Measurements from ENCODE around the gene ALPK3.

Gene ALPK3

DNA sequence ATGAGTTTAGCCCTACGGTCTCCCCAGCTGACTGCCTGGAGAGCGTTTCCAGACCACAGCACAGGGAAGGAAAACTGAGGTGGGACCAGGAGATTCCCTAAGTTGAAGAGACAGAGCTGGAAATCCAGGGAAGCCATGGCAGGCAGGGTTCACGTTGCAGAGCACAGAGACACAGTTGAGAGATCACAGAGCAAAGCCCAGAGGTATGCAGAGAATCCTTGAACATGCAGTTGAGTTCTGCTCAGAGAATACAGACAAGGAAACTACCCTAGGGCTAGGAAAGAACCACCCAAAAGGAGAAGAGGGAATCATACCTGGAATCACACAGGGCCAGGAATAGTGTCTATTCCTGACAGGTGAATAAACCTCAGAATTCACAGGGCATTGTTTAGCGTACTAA, 81.6 kb downstream of the ALPK3 start:
- no peak for DNase-seq

DNA sequence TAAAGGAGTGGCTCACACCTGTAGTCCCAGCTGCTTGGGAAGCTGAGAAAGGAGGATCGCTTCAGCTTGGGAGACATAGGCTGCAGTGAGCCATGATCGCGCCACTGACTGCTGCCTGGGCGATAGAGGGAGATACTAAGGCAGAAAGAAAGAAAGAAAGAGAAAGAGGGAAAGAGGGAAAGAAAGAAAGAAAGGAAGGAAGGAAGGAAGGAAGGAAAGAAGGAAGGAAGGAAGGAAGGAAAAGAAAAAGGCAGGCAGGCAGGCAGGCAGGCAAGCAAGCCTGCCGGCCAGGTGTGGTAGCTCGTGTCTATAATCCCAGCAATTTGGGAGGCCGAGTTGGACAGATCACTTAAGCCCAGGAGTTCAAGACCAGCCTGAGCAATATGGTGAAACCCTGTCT, 82.6 kb downstream of the ALPK3 start:
- no peak for DNase-seq

DNA sequence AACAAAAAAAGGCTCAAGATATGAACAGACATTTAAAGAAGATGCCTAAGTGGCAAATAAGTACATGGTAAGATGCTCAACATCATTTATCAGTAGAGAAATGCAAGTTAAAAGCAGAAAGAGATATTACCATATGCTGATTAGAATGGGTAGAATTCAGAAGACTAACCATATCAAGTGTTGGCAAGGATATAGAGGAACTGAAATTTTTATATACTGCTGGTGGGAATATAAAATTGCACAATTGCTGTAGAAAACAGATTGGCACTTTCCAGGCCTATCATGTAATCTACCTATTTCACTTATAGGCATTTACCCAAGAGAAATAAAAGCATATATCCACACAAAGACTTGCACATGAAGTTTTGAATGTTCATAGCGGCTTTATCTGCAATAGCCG, 84.4 kb downstream of the ALPK3 start:
- no peak for DNase-seq

DNA sequence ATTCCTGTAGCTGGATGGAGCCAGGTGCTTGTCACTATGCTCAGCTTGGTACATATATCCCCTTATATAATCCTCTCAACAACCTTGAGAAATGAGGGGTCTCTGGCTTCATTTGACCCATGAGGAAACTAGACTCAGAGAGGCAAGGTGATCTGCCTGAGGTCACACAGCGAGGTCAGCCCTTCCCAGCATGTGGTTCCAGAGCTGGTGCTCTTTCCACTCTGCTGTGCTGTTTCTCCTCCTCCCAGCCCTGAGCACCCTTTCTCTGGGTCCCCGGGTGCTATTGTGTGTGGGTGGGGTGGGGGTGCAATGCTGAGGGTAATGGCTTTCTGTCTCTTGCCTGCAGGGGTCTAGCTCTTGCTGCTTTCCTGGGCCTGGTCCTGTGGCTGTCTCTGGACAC, 86.6 kb downstream of the ALPK3 start:
- DNase-seq: no peak

DNA sequence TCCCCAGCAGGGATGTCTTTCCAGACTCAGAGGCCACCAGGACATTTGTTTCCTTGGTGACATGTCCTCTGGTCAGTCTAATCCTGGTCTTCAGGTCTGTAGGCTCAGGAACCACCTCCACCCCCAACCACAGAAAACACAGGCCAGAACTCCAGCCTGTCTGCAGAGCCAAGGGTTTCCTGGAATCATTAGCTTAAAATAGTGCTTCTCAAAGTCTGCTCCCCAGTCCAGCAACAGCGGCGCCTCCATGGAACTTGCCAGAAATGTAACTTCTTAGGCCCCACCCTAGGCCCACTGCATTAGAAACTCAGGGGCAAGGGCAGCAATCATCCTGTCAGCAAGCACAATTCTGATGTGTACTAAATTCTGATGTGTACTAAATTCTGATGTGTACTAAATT, 87.3 kb downstream of the ALPK3 start:
- DNase-seq: no peak

DNA sequence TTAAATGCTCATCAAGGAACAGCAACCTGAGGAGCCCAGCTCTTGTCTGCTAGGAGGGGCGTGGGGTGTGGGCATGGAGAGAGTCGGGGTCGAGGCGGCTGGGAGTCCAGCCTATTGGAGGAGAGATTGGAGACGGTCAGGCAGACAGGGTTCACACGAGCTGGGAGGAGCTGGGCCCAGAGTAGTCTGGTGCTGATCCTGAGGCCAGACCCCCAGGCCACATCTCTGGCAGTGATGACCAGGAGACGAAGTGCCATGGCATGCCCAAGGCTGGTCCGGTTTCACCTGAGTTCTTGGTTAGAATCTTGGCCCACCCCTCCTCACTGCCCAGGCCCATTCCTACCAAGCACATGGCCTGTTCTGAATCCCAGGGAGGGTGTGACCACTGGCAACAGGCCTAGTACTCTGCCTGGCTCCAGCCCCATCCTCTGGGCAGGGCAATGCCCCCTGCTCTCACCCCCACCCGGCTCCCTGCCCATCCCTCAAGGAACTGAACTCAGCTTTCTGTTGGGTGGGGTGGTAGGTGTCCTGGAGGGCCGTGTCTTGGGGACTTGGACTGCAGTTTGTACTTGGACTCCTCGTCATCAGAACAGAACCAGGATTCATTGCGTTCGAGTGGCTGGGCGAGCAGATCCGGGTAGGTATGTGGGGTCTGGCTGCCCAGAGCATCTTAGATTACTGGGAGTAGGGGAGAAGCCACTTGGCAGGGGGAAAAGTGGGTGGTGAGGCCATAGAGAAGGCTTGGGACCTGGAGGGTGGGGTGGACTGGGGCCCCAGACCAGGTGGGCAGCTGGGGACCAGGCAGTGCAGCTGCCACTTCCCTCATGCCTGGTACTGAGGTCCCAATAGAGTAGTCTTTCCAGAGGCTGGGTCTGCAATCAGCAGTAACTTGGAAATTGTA, 88.1 kb downstream of the ALPK3 start:
- DNase-seq: no peak

DNA sequence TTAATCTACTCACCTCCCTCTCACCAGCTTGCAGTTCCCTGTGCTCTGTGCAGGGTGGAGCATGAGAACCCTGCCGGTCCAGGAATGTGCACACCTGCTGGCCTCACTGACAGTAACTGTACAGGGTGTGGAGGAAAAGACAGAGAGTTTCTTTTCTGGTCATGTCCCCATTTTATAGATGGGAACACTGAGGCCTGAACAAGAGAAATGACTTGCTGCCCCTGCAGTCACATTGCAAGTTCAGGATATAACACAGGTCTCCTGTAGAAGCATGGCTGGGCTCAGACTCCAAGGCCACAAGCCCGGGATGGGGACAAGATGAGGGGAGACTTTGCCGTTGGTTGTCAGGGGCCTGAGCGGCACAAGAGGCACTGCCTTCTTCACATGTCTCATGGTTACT, 90.6 kb downstream of the ALPK3 start:
- no peak for DNase-seq

DNA sequence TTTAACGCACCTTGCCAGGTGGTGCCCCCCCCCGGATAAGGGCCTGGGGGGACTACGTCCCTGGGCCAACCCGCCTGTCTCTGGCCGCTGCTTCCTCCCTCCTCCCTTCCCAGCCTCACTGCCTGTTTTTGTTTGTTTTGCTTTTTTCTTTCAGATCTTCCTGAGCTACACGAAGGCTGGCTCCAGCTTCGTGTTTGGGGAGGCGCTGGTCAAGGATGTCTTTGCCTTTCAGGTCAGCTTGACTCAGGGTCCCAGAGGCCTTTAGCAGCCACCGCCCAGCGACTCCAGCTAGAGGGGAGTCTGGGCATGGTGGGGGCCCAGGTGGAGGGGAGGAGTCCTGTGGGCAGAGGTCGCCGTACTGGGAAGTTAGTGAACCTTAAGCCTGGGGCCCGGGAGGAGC, 91.4 kb downstream of the ALPK3 start:
- DNase-seq: peak in 1 of 2 experiments; percentile 8

DNA sequence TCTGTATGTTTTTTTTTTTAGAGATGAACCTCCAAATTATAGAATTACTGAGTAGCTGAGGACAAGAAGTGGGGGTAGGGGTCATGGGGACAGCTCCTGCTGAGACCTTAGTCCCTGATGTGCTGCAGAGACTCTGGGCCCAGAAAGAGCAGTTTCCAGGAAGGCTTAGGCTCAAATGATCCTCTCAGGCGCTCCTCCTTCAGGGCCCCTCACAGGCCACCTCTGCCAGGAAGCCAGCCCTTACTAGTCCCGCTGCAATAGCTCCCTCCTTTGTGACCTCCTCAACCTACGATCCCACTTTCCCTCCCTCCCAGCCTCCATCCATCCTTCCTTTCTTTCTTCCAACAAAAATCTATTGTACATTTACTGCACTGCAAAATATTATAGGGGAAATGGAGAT, 91.9 kb downstream of the ALPK3 start:
- DNase-seq: no peak

DNA sequence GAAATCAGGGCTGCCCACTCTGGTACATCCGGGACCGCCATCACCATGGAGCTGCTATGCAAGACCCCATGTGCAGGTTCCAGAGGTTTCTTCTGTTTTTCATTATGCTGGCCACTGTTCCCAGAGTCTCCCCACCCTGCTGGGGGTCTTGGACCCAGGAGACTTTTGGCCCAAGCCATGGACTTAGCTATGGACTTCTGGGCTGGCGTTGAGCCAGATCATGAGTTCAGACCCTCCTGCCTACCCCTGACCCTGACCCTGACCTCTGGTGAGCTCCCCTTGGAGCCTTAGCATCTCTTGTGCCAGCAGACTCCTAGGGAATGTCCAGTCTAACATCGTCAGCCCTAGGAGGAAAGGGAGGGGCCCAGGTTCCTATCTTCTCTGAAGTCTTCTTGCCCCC, 92.6 kb downstream of the ALPK3 start:
- DNase-seq: no peak

DNA sequence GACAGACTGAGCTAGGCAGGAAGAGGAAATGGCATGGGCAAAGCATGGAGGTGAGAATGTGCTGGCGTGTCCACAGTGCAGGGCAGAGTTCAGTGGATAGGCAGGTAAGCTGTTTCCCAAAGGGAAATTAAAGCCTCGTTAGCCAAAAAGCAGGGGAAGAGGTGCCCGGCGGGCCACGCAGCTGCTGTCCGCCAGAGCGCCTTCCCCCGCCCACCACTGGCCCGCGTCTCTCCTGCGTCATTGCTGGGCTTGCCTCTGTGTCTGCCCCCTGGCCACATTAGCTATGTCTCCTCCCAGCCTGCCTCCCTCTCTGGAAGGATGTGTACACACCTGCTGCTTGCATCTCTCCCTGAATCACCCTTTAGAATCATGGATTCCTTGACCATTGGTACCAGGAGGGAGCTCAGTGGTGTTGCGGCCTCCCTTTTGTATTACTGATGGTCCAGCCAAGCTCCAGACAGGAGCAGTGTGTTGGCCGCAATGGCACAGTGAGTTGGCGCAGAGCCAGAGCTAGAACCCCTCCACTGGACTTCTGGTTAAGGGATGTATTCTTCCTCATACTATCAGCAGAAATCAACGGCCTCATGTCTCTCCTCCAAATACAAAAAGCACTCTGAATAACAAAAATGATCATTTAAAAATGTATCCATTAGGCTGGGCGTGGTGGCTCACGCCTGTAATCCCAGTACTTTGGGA, 93.9 kb downstream of the ALPK3 start:
- no peak for DNase-seq

DNA sequence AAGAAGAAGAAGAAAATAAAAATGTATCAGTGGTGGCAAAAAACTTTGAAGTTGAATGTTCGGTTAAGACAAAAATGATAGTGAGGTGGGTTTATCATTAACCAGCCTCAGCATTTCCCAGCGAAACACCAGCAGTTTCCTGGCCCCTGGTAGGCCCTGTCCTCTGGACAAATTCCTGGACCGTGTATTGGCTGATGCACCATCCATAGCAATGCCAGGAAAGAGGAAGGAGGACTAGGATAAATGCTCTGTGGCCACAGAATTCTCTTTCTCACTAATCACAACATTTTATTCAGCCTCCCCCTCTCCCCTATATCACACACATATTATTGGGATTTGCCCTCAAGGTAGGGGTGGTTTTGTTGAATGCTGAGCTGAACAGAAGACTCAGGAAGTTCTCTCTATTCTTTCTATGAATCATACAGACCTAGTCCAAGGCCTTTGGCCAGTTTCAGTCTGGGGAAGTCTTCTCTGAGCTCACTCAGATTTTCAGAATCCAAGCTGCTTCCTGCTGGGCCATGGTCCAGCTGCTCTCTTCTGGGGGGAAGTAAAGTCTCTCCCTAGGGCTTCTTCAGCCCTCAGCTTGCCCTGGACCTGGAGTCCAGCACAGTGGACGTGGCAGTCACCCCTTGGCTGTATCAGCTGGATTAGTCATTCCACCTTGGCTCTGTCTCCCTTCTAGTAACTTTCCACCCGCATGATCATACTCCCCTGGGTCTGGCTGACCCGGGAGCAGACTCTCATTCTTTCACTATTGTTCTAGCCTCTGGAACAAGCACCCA, 94.9 kb downstream of the ALPK3 start:
- DNase-seq: no peak

DNA sequence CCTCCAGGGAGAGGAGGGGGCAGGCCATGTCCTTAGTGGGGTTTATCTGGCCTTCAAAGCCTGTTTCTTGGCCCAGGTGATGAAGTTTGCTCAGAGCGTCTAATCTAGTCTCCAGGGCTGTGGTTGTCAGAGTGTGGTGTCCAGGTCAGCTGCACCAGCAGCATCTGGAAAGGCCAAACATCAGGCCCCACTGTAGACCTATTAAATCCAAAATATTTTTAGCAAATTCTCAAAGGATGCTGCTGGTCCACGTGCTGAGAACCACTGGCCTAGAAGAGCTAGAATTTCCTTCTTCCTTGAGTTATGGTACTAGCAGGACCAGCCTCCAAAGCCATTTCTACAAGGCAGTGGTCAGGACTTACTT, 96.2 kb downstream of the ALPK3 start:
- no peak for DNase-seq

DNA sequence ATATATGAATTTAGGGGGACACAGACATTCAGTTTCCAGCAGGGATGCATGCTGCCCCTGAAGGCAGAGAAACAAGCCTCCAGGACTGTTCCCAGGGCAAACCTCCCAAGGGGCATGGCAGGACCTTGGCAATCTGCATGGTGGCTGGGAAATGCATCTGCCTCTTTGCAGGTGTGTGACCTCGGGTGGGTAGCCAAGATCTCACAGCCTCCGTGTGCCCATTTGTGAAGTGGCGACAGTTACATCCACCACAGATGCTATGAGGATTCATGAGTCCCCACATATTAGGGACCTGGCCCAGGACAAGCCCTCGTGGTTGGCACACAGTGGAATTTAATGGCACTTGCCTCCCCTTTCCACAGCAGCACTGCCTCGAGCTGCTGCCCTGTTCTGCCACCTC, 97.2 kb downstream of the ALPK3 start:
- no peak for DNase-seq

DNA sequence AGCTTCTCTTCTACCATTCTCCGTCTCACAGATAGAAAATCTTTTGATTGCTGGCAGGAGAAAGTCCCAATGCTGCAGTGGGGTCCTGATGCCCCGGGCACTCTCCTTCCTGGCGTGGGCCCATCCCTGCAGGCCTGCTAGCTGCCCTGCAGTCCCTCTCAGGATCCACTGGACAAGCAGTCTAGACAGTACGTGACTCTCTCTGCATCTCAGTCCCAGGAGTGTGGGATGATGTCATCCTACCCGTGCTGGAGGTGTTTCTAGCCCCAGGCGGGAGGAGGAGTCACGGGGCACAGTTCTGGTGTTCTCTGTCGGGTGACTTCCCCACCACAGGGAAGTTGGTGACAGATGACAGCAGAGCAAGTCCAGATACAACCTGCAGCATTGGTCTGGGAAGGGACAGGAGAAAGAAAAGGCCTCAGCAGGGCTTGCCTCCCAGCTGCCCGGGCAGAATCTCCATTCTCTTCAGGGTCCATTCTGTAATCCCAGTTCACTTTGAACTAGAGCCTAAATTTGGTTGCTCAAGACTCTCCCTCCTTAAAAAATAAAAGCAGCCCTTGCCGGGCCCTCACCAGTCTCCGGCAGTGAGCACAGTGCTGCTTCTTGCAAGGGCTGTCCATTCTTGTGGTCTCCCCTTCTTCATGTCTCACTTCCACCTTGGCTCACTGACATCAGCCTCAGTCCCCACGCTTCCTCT, 97.9 kb downstream of the ALPK3 start:
- peak in 1 of 2 experiments; percentile 51 for DNase-seq

DNA sequence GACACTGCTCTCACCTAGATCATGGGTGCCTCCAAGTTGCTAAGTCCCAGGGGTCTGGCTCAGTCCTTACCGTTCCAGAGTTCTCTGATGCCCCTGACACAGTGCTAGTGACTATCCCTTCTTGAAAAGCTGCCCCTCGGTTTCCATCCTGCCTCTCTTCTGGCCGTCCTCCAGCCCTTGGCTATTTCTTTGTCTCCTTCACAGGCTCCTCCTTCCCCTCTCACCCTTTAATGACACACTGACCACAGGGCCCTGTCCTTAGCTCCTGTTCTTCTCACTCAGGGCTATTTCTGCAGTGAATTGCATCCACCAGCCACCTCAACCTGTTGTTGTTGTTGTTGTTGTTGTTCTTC, 98.4 kb downstream of the ALPK3 start:
- no peak for DNase-seq

DNA sequence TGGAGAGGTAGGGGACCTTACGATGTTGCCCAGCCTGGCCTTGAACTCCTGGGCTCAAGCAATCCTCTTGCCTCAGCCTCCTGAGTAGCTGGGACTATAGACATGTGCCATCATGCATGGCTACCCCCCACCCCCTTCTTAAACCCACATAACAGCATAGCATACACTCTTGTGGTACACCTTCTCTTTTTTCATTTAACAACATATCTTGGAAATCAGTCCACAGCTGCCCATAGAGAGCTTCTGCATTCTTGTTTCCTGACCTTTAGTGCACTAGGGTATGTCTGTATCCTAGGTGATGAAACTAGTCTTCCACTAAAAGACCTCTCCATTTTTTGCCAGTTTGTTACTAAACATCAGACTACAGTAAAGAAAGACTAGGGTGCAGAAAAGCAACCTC, 100.3 kb downstream of the ALPK3 start:
- DNase-seq: no peak

DNA sequence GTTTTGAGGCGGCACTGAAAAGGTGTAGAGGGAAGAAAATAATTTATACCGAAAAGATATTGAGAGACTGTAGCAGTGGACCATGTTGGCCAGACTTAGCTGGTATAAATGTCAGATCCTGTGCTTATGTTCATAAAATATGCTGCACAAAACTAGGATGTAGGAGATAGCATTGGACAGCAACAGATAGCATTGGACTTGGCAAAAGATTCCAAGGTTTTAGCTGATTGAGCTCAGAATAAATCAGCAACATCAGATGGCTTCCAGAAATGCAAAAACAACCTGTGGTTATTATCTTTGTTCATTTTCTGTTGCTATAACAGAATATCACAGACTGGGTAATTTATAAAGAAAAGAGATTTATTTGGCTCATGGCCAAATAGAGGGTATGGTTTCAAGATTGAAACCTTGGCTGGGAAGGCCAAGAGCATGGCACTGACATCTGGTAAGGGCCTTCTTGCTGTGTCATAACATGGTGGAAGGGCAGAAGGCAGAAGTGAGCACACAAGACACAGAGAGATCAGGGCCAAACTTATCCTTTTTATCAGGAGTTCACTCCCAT, 102.0 kb downstream of the ALPK3 start:
- DNase-seq: no peak

DNA sequence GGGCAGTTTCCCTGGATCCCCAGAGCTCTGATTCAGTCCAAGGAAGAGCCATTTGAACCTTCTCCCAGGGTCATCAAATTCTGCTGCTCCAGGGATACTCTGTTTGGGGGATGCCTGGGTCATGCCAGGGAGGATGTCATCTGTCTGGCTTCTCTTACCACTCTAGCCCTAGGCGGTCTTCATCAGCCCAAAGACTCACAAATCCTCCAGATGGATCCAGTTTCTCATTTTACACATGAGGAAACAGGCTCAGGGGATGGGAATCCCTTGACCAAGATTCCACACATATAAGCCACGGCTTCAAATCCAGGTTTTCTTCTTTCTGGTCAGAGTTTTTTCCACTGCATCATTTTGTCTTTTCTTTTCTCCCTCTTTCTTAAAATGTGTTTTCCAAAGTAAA, 104.0 kb downstream of the ALPK3 start:
- DNase-seq: no peak

DNA sequence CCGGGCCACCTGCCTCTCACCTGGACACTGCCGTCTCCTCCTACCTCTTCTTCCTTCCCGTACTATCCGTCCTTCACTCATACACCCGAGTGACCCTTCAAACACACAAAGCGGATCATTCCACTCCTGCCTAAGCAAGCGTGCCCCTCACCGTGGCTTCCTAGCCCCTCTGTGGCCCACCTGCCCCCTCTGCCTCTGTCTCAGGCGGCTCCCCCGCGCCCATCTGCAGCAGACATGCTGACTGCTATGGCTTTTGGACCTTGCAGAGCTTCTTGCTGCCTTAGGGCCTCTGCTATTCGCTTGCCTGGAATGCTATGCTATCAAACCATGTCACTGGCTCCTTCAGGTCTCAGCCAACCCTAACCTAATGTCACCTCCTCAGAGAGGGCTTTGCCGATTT, 105.4 kb downstream of the ALPK3 start:
- no peak for DNase-seq
